ENCODE data around the gene RIPPLY3. TPM values are rescaled to one million over a fixed set of nuclear protein-coding genes. Genes with fewer than 3 reads are reported as not detected.

The RIPPLY3 gene
- total and polyA plus RNA-seq, 2 of the 13 experiments (the other 11 are each of a cell fraction or from before 2014, with no cell fraction given): 0.09 to 2.9 TPM

GRCh38 chr21:36989699-36990507 lies 16.6 kb upstream of the RIPPLY3 start (continued):
- peak; percentile 77; the same call in 1 of the 2 replicates for TF ChIP-seq THAP7 (CRISPR knock-in tag; IDR thresholded peaks at IDR 0.05)
- TF ChIP-seq GLMP (CRISPR knock-in tag; IDR thresholded peaks at IDR 0.05; ENCODE audit: borderline replicate concordance): 0 out of 2 replicates have a peak, but pooled peaks have one; percentile 24

GRCh38 chr21:36990508-36991205 lies 15.8 kb upstream of the RIPPLY3 start:
- no peak for FAIRE-seq
- Histone ChIP-seq H3K4me3 (replicated peaks in 1 of 3; ENCODE audit: insufficient read depth in 1 of 3, low read depth in 2 of 3, low read length in 3 of 3) (peak overlapping the region in 2 of 3 experiments; percentile 36 to 69; a peak in 3 of 6 replicates), H3K9me3 (ENCODE audit: low read length) (no peaks in the 10 kb centered on the region), H3K9ac (ENCODE audit: insufficient read depth, low read depth, low read length) (peak overlapping the region; percentile 81), H3K27ac (ENCODE audit: extremely low read length, insufficient read depth, low read length) (peak overlapping the region; percentile 92), H2AFZ (ENCODE audit: low read length) (peak overlapping the region; percentile 71), H3K27me3 (ENCODE audit: control insufficient read depth in 1 of 2, insufficient read depth in 2 of 2, low read length in 2 of 2) (no peaks in the 10 kb centered on the region), H3K79me2 (ENCODE audit: insufficient read depth, low read length) (no peaks in the 10 kb centered on the region), H3K36me3 (replicated peaks in 1 of 2; ENCODE audit: control insufficient read depth in 1 of 2, insufficient read depth in 2 of 2, low read length in 2 of 2) (no peaks in the 10 kb centered on the region), H3K4me1 (ENCODE audit: insufficient read depth, low read length) (peaks cover 59% of the 10 kb centered on the region), H3K4me2 (ENCODE audit: low read depth, low read length) (peak overlapping the region; percentile 76), H4K20me1 (ENCODE audit: insufficient read depth, low read length) (no peaks in the 10 kb centered on the region)
- in situ Hi-C loops (cut with HindIII; ENCODE audit: extremely low pct_ligation_motif_present, low pct_unique_long_range_greater_than_20kb) (no loop called here), intact Hi-C loops (cut with micrococcal nuclease; ENCODE audit: unreplicated experiment) (loop anchor here (1.0 kb wide), 1 partner anchor 13 kb away; no protein-coding TSS in a partner anchor)
- ChIA-PET CTCF (ENCODE audit: low intra/inter-chr PET ratio, low total read pairs) (interaction anchor here (1.1 to 3.0 kb wide), 2 partner anchors 14 to 19 kb away, joined by 6 to 44 read pairs; no protein-coding TSS in a partner anchor), POLR2A (interaction anchor here (1.2 to 2.7 kb wide), 7 partner anchors 9 to 81 kb away, joined by 3 to 25 read pairs (median 11); partner anchors contain the start of gene HLCS)
- TSS peak; percentile 87 for BruUV-seq (replicated peaks)
- ATAC-seq: no peak
- DNase-seq (ENCODE audit: low spot score): no peak
- WGBS (ENCODE audit: low lambda C conversion rate): 77% methylated on average over 21 of the region's 21 CpGs
- TF ChIP-seq ZNF569 (CRISPR knock-in tag; IDR thresholded peaks at IDR 0.05; ENCODE audit: borderline replicate concordance): 0 out of 2 replicates have a peak, but pooled peaks have one; percentile 37
- TF ChIP-seq HBP1 (CRISPR knock-in tag; IDR thresholded peaks at IDR 0.05; ENCODE audit: low read depth): 0 out of 2 replicates have a peak, but pooled peaks have one; percentile 10
- TF ChIP-seq HOXA9 (CRISPR knock-in tag; IDR thresholded peaks at IDR 0.05; ENCODE audit: borderline replicate concordance): no peak
- TF ChIP-seq HNF1B (CRISPR knock-in tag; IDR thresholded peaks at IDR 0.05): peak; percentile 72
- 0 out of 2 replicates have a peak, but pooled peaks have one; percentile 31 for TF ChIP-seq CC2D1A (CRISPR knock-in tag; IDR thresholded peaks at IDR 0.05)
- TF ChIP-seq MTERF4 (CRISPR knock-in tag; IDR thresholded peaks at IDR 0.05): 0 out of 2 replicates have a peak, but pooled peaks have one; percentile 9
- TF ChIP-seq ZBTB33 (CRISPR knock-in tag; IDR thresholded peaks at IDR 0.05): 0 out of 2 replicates have a peak, but pooled peaks have one; percentile 0

Data from HepG2 (cell line).